Measurements from ENCODE around the gene MAVS.
"Not testable (repeated sequence)": the region's sequence is repeated elsewhere in the genome, so short reads cannot be mapped to it uniquely, and the experiment has no call there.

Gene MAVS

DNA sequence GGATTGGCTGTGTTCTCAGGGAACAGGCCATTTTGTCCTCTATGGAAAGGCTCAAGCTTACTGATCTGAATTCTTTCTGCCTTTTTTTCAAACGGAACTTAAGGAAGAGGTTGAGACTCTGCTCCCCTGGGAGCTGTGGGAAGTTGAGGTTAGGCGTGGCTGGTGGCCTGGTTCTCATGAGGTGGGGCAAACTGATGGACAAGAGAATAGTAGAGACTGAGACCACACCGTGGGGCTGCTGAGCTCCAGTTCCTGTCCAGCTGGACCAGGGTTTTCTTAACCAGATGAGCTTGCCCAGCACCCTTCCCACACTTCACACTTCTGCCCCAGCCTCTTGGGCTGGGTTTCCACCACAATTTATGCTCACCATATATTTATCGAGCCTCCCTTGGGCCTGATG, 20.2 kb upstream of the MAVS start:
- peaks cover 3% of the 10 kb centered on the region; the same call in 1 of the 2 replicates for H3K79me2 ChIP-seq (ENCODE audit: insufficient read depth, low read length)
- no peak overlapping the region for H3K9ac ChIP-seq (ENCODE audit: low read length)
- H3K9me3 ChIP-seq (ENCODE audit: insufficient read depth, low read length), result no peaks in the 10 kb centered on the region
- no peaks in the 10 kb centered on the region for H3K36me3 ChIP-seq (ENCODE audit: low read length)
- H3K27ac ChIP-seq (ENCODE audit: low read depth, low read length), result no peak overlapping the region
- TF ChIP-seq CTCF (IDR thresholded peaks at IDR 0.05; ENCODE audit: insufficient read depth, low read length, poor library complexity, severe bottlenecking) (no peak), EZH2phosphoT487 (conservative IDR thresholded peaks at IDR 0.05; ENCODE audit: low read length) (no peak)
- no peaks in the 10 kb centered on the region for H3K27me3 ChIP-seq (ENCODE audit: low read length)
- H3F3A ChIP-seq (ENCODE audit: insufficient read depth), result no peaks in the 10 kb centered on the region
- no peak overlapping the region for H3K4me3 ChIP-seq (ENCODE audit: insufficient read depth, low read length, poor library complexity, severe bottlenecking)
- no peak overlapping the region for H3K4me2 ChIP-seq (ENCODE audit: low read depth, low read length, poor library complexity, severe bottlenecking)
- no peaks in the 10 kb centered on the region for H3K9me2 ChIP-seq (replicated peaks; ENCODE audit: insufficient read depth, low read length)
- H2AFZ ChIP-seq (ENCODE audit: low read depth, low read length, severe bottlenecking), result no peak overlapping the region
- no peaks in the 10 kb centered on the region for H4K20me1 ChIP-seq (ENCODE audit: low read depth, low read length)

GRCh38 chr20:3828798-3829197, 17.8 kb upstream of the MAVS start:
- TF ChIP-seq CTCF (IDR thresholded peaks at IDR 0.05; ENCODE audit: insufficient read depth, low read length, poor library complexity, severe bottlenecking), result no peak
- no peak for TF ChIP-seq EZH2phosphoT487 (conservative IDR thresholded peaks at IDR 0.05; ENCODE audit: low read length)
- Histone ChIP-seq H4K20me1 (ENCODE audit: low read depth, low read length) (no peaks in the 10 kb centered on the region), H3K4me2 (ENCODE audit: low read depth, low read length, poor library complexity, severe bottlenecking) (no peak overlapping the region), H3K9ac (ENCODE audit: low read length) (no peak overlapping the region), H3K4me3 (ENCODE audit: insufficient read depth, low read length, poor library complexity, severe bottlenecking) (no peak overlapping the region), H3K27ac (ENCODE audit: low read depth, low read length) (no peak overlapping the region), H3K9me2 (replicated peaks; ENCODE audit: insufficient read depth, low read length) (no peaks in the 10 kb centered on the region), H2AFZ (ENCODE audit: low read depth, low read length, severe bottlenecking) (no peak overlapping the region), H3K79me2 (ENCODE audit: insufficient read depth, low read length) (no peaks in the 10 kb centered on the region), H3F3A (ENCODE audit: insufficient read depth) (no peaks in the 10 kb centered on the region), H3K9me3 (ENCODE audit: insufficient read depth, low read length) (no peaks in the 10 kb centered on the region), H3K27me3 (ENCODE audit: low read length) (no peaks in the 10 kb centered on the region), H3K36me3 (ENCODE audit: low read length) (no peaks in the 10 kb centered on the region)

DNA sequence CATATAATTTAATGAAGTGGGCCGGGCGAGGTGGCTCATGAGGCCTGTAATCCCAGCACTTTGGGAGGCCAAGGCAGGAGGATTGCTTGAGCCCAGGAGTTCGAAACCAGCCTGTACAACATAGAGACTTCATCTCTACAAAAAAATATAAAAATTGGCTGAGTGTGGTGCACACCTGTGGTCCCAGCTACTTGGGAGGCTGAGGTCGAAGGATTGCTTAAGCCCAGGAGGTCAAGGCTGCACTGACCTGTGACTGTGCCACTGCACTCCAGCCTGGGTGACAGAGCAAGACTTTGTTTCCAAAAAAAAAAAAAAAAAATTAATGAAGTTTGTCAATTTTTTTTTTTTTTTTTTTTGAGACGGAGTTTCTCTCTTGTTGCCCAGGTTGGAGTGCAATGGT, 16.7 kb upstream of the MAVS start:
- H3K36me3 ChIP-seq (ENCODE audit: low read length); H3K27me3 ChIP-seq (ENCODE audit: low read length); H2AFZ ChIP-seq (ENCODE audit: low read depth, low read length, severe bottlenecking); H3K4me3 ChIP-seq (ENCODE audit: insufficient read depth, low read length, poor library complexity, severe bottlenecking); H3K79me2 ChIP-seq (ENCODE audit: insufficient read depth, low read length); H3K27ac ChIP-seq (ENCODE audit: low read depth, low read length); H3F3A ChIP-seq (ENCODE audit: insufficient read depth); H4K20me1 ChIP-seq (ENCODE audit: low read depth, low read length); H3K9ac ChIP-seq (ENCODE audit: low read length); H3K9me2 ChIP-seq (replicated peaks; ENCODE audit: insufficient read depth, low read length); H3K4me2 ChIP-seq (ENCODE audit: low read depth, low read length, poor library complexity, severe bottlenecking); H3K9me3 ChIP-seq (ENCODE audit: insufficient read depth, low read length): not testable (repeated sequence)

DNA sequence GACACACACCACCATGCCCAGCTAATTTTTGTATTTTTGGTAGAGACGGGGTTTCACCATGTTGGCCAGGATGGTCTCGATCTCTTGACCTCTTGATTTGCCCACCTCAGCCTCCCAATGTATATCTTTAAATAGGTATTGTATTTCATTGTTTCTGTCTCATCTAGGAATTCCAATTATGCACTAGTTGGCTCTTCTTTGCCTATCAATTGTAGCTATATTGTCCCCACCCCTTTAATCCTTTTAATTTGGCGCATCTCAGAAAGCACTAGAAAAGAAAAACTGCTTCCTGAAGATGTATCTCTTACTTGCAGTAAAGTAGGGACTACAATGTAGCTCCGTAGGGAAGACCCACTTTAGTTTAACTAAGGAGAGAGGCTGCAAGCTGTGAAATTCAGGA, 10.5 kb upstream of the MAVS start:
- no peak overlapping the region for H2AFZ ChIP-seq (ENCODE audit: low read depth, low read length, severe bottlenecking)
- no peak overlapping the region for H3K9ac ChIP-seq (ENCODE audit: low read length)
- H3K79me2 ChIP-seq (ENCODE audit: insufficient read depth, low read length), result no peaks in the 10 kb centered on the region

More for the DNA sequence above, 10.5 kb upstream of the MAVS start:
- H3F3A ChIP-seq (ENCODE audit: insufficient read depth), result no peaks in the 10 kb centered on the region
- H3K27me3 ChIP-seq (ENCODE audit: low read length), result no peaks in the 10 kb centered on the region
- H3K9me2 ChIP-seq (replicated peaks; ENCODE audit: insufficient read depth, low read length), result no peaks in the 10 kb centered on the region
- no peak overlapping the region for H3K4me3 ChIP-seq (ENCODE audit: insufficient read depth, low read length, poor library complexity, severe bottlenecking)
- H3K27ac ChIP-seq (ENCODE audit: low read depth, low read length), result no peak overlapping the region
- no peaks in the 10 kb centered on the region for H3K36me3 ChIP-seq (ENCODE audit: low read length)
- H4K20me1 ChIP-seq (ENCODE audit: low read depth, low read length), result no peaks in the 10 kb centered on the region
- no peak for TF ChIP-seq CTCF (IDR thresholded peaks at IDR 0.05; ENCODE audit: insufficient read depth, low read length, poor library complexity, severe bottlenecking)
- no peak for TF ChIP-seq EZH2phosphoT487 (conservative IDR thresholded peaks at IDR 0.05; ENCODE audit: low read length)
- H3K4me2 ChIP-seq (ENCODE audit: low read depth, low read length, poor library complexity, severe bottlenecking), result no peak overlapping the region
- no peaks in the 10 kb centered on the region for H3K9me3 ChIP-seq (ENCODE audit: insufficient read depth, low read length)
